ENCODE results near the gene GAB1.

- TF ChIP-seq, protein P1, sequence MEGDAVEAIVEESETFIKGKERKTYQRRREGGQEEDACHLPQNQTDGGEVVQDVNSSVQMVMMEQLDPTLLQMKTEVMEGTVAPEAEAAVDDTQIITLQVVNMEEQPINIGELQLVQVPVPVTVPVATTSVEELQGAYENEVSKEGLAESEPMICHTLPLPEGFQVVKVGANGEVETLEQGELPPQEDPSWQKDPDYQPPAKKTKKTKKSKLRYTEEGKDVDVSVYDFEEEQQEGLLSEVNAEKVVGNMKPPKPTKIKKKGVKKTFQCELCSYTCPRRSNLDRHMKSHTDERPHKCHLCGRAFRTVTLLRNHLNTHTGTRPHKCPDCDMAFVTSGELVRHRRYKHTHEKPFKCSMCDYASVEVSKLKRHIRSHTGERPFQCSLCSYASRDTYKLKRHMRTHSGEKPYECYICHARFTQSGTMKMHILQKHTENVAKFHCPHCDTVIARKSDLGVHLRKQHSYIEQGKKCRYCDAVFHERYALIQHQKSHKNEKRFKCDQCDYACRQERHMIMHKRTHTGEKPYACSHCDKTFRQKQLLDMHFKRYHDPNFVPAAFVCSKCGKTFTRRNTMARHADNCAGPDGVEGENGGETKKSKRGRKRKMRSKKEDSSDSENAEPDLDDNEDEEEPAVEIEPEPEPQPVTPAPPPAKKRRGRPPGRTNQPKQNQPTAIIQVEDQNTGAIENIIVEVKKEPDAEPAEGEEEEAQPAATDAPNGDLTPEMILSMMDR (IDR thresholded peaks at IDR 0.05): no peak
- TF ChIP-seq POLR2A (IDR thresholded peaks at IDR 0.05): no peak
Measured at GRCh38 chr4:143433231-143433630, 96.6 kb downstream of the GAB1 start.

Data from heart left ventricle (tissue), 13 donors.